Stimulated activated CD4-positive, alpha-beta T cell treated with anti-CD3 and anti-CD28 coated beads, TNF-alpha, amount 100 ng/mL, for 4 hours (primary cell): Measurements from ENCODE around the gene WDFY2.
A peak's percentile ranks its signal among the peaks of the same experiment; 100 is the strongest.

Experiments
- DNase-seq, 3 experiments: peaks; one replicate each; pipeline ENCODE4 v3.0.0-alpha.2; 2020; ENCODE audit warnings: low read depth in 3 of 3

Gene WDFY2

DNA sequence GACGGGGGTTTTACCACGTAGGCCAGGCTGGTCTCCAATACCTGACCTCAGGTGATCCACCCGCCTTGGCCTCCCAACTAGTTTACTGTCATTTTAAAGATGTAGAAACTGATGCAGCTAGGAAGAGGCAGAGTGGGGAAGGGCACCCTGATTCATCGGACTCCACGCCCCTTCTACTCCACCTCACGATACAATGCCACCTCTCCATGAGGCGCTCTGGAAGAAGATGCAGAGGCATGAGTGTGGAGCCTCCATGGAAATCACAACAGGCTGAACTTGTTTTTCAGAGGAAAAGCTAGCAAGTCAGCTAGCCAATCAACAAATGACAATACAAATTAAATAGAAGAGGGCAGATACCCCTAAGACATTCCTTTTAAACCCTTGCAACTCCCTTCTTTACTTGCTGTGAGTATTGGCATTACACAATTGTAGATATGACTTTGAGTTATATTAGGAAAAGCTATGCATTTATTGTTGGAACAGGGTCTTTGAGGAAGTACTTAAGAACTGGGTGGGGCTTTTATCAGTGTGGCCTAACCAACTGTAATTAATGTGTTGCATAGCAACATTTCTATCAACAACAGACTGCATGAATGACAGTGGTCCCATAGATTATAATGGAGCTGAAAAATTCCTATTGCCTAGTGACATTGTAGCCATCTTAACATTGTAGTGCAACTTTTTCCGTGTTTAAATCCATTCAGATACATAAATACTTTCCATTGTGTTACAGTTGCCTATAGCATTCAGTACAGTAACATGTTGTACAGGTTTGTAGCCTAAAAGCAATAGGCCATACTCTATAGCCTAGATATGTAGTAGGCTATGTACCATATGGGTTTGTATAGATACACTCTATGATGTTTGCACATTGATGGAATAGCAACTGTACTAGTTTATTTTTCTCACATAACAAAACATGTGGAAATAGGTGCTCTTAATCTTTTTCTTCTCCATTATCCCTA is 17.6 kb downstream of the WDFY2 start:
- DNase-seq, result no peak

DNA sequence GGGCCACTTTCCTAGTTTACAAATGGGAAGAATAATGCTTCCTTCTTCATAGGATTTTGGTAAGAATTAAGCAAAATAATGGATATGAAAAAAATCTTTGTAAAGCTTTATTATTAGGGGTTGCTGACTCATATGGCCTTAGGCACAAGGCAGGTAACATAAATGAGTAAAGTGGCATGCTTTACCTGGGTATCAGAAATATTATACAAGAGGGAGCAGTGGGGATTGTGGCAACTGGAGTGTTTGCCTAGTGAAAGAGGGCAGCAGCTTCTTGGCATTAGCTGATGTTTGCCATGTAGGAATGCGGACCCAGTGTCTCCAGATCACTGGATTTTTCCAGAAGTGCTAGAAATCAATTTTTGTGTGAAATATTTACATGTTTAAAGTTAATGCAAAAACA is 19.5 kb downstream of the WDFY2 start:
- DNase-seq, result no peak

DNA sequence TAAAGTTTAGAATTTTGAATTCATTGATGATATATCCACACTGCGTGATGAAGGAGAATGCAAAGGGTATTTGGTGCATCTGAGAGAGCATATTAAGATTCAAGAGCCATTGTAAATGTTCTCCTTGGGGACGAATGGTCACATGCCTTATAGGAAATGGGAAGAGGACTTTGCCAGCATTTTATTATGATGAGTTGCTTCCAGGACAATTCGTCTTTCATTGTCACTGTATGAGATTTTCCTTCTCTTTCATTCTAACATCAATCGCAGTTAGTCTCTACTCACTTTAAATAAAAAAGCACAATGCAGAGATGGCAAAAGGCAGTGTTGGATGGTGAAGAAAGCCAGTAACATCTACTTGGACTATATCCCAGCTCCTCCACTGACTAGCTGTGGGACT is 21.4 kb downstream of the WDFY2 start:
- DNase-seq, result no peak

DNA sequence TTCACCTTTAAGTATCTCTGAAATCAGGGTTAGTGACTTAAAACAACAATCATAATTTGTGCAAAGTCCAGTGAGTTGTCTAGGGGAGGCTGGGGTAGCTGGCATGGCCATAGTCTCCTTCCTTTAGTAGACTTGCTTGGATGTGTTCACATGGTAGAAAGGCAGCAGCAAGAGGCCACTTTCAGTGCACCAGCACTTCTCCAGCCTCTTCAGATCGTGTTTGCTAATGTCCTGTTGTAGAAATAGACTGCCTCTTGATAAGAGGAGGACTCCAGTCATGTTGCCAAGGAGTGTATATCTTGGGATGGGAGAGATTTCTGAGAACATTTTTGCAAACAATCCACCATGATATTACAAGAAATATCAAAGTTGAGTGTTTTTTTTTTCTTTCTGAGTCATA is 22.9 kb downstream of the WDFY2 start:
- DNase-seq, result no peak

DNA sequence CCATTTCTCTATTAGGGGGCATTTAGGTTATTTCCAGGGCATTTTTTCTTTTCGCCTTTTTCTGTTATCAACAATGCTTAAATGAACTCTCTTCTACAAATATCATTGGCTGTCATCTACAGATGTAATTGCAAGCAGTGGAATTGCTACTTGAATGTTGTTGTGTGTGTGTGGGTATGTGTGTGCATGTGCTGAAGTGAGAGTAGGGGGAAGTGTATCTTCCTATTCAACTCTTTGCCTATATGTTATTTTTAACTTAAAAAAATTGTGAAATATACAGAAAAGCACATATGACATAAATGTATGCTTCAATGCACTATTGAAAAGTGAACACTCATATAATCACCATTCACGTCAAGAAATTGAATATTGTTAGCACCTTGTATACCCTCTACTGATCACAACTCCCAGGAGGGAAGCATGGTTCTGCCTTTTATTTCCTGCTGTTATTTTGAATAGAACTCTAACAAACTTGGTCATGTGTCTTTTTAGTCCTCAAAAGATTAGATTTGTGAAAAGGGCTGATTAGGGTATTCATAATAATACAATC is 24.7 kb downstream of the WDFY2 start:
- no peak for DNase-seq

DNA sequence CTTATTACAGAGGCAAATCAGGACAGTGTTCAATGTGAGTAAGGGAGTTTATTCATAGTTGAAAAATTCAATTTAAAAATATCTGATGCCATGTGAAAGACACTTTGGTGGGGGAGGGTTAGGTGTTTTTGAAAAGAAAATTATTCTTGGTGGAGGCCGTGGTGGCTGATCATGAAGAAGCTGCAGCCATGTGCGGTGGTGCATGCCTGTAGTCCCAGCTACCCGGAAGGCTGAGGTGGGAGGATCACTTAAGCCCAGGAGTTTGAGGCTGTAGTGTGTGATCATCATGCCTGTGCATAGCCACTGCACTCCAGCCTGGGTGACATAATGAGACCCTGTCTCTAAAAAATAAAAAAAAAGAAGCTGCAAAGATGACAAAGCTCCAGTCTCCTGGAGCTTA is 28.6 kb downstream of the WDFY2 start:
- DNase-seq, result no peak

DNA sequence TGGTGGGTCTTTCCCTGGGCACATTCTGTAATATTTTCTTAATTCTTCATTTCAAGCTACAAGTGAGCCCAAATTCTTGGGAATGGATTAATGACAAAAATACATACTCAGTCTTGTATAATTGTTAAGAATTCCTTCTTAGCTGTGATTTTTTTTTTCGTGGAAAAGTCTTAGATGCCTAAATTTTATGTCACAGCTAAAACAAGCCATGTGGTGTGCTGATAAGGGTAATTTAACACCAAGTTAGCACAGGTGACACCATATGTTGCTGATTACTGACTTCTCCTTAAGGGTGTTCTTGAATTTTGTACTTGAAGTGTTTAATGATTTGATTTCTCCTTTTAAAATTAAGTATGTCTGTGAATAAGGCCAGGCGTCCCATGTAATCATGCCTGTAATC is 29.3 kb downstream of the WDFY2 start:
- DNase-seq, result no peak

DNA sequence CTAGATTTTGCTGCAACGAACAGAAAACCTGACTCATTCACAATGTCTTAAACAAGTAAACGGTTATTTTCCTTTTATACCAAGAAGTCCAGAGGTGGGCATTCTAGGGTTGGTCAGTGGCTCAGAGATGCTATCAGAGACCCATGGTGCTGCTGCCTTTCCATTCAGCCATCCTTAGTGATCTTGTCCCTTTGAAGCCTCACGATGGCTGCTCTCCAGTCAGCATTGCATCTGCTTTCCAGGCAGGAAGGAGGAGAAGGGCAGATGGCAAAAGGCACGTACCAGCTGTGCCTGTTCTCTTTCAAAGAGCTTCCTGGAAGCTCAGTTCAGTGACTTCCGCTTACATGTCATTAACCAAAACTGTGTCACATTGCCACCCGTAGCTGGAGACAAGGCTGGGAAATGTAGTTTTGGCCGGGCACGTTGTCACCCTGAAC is 30.1 kb downstream of the WDFY2 start:
- peak; percentile 8 to 14 (median 12) for DNase-seq

DNA sequence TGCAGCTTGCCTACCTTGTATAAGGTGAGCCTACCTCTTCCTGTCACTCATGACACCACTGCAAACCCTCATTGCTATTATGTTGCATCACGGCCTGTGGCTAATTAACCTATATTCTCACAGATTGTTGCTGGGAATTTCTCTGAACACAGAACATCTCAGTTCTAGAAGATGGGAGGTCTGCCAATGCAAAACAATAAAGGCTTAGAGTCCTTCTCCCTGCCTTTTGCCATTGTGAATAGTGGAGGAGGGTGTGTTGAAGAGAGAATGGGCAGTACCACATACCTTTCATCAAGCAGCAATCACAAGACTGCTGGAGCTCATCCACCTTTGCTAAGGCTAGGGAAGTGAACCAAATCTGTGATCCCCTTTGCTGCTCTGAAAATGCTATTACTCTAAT is 34.4 kb downstream of the WDFY2 start:
- DNase-seq, result no peak

DNA sequence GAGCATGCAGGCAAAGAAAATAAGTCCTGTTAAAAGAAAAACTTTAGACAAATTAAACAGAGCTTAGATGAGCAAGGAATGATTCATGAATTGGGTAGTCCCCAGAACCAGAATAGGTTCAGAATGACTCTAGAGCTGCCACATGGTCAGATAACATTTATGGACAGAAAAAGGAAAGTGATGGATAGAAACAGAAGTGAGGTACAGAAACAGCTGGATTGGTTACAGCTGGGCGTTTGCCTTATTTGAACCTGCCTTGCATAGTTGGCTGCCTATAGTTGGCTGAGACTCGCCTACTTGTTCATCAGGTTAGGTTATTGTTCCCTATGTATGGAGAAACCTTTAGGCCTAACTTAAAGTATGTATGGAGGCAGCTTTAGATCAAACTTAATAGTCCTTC is 35.4 kb downstream of the WDFY2 start:
- no peak for DNase-seq

DNA sequence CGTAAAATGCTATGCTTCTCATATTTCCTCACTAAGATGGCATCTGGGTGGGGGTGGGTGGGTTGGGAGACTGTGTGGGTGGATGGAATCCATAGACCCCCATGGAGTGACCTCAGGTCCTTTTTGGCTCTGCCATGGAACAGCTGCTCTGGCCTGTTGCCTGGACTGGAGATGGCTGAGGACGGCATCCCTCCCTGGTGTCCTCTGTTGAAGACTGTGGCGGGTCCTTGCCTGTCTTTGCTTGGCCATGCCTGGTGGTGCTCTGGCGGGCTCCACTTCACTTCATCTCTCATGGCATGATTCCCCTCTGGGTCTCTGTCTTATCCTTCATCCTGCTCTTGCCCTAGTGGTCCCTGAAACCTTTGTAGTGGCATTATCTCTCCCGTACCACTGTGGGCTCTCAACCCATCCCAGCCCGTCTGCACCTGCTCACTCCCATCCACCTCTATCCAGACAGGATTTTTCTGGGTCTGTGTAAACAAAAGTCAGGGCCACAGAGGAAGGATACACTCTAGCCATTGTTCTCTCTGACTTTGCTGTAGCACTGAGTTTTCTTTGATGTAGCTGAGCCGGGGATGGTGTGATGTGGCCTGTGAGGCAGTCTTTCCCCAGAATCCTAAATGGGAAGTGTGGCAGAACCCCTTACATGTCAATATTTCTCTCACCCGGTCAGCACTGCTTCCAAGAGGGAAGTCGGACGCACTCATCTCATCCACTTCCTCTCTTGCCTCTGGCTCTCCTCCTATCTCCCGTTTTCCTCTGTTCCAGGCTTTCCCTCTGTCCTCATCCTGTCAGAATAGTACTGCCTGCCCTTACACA is 36.1 kb downstream of the WDFY2 start:
- DNase-seq, result no peak

DNA sequence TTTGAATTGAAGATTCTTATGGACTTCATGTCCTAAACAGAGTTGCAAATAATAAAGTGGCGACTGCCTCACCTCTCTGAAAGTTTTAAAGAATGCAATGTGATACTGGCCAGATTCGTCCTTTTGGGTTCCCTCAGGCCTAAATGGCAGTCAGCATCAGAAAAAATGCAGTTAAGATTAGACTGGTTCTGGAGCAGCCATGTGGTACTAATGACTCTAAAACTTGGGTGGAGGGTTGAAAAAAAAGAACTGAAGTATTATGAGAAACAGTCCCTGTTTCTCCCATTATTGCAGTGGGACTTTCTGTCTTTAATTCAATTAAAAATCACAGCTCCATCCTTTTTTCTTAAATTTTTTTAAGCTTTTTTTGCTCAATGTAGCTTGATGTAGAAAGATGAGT is 37.3 kb downstream of the WDFY2 start:
- DNase-seq, result no peak

DNA sequence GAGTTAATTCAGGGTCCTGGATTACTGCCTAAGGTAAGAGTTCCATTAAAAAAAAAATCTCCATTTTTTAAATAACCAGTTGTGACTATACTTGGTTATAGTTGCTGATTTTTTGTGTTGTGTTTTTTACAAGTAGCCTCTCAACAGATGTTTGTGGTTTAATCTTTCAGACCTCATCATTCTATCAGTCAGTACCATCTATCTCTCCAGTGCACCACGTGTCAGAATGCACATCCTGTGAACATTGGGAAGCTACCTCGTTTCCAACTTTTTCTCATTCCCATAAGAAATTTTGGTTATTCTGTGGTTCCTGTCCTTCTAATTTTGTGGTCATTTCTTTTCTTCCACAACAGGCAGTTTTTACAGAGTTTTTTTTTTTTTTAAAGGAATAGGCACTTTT is 39.2 kb downstream of the WDFY2 start:
- no peak for DNase-seq

DNA sequence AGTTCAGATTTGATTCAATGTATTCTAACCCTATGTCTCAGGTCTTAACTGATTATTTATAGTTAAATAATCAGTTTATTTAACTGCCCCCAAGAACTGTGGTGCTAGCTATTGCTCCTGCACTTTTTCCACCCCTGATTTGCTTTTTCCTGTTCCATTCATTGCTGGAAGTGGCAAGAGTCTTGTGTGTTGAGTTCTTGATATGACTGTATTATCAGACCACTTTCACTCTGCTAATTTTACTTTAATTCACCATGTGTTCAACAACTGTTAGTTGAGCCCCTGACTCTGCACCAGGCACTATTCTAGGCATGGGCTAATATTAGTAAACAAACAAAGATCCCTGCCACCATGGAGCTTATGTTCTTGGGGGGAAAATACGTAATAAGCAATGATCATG is 39.9 kb downstream of the WDFY2 start:
- no peak for DNase-seq

DNA sequence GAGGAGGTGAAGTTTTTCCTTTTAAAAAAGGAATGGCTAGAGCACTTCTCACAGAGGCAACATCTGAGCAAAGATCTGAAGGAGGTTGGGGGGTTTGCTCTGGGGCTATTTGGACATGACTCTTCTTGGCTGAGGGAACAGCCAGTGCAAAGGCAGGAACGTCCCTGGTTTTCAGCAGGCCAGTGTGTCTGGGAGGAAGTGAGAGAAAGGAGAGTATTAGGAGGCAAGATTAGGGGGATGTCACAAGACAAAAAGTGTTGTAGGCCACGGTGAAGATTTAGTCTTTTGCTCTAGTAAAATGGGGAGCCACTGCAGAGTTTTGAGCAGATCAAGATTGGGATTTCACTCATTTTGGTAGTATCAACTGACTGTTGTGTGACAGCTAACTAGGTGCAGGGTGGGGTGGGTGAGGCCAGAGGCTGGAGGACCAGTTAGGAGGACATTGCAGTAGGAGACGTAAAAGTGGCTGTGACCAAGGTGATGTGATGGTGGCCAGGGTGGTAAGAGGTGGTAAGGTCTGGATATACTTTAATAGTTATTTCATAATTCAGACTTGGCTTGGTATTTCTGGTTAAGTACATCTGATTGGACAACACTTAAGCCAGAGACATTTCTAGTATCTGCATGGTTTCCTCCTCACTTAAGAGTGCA is 40.6 kb downstream of the WDFY2 start:
- DNase-seq, result no peak

DNA sequence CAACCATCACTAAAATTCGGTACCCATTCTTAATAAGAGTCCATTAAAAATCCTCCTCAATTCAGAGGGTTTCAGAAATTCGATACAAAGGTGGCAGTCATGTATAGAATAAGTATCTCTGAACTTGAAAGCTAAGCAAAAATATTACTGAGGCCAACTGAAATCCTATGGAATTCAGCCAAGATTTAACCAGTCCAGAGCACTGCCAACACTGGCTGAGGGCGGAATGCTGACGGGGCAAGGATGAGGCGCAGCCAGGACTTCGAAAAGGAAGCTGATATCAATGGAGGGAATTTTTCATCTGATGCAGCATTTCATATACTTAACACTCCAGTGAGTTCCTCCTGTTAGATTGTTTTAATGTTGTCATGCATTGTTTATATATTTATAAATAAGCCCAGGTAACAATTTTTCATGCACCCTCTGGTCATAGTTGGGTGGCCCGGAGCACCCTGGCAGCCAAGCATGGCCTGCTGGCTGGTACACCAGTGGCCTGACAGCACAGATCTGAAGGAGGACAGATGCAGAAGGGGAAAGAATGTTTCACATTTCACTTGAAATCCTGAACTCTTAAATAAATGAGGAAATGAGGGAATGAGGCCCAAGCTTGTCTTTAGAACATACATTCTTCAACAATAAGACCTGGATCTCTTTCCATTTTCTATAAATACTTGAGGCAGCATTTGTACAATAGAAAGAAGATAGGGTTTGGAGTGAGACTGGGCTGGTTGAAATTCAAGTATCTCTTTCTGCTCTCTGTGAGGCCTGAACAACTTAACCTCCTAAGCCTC is 41.5 kb downstream of the WDFY2 start:
- DNase-seq, result no peak

DNA sequence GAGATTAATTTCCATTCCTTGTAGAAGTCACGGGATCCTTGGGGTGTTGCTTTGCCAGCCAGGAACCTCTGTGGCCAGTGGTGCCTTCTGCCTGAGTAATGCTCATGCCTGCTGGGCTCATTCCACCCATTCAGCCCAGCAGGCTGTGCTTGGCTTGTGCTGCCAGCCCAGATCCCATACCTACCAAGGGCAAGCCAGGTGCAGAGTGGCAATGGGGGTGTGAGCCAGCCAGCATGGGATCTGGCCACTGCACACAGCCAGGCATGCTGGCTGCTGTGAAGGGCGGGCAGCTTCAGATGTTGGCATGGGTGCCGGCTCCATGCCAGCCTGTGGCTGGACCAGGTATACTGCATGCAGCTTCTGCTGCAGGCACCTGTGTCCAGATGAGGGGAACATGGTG is 42.5 kb downstream of the WDFY2 start:
- no peak for DNase-seq

DNA sequence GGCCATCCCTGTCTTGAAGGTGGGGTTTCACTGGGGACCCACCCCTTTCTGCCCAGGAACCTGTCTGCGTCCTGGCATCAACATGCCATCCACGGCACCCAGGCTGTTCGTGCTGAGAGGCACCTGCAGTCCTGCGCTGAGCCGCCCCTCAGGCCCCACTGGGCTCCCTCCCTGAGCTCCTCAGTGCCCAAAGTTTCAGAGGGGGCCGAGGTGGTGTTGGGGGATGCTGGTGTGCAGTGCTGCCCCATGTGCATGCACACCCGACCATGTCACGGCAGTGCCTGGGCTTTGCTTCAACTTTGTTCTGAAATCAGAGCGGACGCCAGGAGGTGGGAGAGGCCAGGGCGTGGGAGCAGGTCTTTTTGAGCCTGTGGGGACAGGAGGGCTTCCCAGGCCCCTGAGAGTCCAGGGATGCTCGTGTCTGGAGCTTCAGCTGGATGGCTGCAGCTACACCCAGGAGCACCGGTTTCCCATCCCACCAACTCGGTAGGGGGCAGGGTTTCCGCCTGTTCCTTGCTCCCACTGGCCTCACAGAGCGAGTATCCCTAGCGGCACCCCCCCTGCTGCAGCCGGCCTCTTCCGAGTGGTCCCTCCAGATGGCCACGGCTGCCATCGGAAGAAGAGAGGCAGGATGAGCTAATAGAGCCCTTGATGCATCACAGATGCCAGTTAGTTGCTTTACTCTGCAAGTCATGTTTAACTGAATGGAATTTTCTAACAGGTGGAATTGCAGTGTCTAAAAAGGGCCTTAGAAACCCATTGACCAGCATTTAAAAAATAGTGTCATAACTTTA is 44.0 kb downstream of the WDFY2 start:
- no peak for DNase-seq

DNA sequence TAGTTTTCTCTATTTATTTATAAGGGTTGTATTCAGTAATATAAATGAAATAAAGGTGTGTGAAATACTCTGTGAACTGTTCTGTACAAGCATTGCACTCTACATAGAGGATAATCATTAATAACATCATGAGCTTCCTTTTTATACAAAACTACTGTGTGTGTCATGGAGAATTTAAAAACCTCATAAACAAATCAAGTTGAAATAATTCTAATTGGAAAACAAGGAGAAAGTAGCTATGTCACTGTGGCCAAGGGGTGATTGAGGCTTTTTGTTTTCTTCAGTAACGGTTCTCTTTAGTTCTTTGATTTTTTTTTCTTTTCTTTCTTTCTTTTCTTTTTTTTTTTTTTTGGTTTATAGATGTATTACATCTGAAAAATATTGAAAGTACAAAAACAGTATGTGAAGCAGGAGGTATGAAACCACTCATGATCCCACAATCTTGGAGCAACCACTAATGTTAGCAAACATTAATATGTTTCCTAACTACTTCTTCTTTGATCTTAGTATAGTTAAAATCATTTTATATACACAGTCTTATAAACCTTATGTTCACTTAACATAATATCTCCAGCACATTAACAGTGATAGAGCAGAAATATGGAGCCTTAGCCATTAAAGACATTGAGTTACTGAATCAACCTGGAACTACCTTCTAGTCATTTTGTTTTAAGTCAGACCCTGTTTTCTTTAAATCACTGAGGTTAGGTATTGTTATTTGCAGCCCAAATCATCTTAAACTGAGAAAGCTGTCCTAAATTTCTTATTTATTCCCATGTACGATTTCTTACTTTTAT is 45.4 kb downstream of the WDFY2 start:
- DNase-seq, result no peak

DNA sequence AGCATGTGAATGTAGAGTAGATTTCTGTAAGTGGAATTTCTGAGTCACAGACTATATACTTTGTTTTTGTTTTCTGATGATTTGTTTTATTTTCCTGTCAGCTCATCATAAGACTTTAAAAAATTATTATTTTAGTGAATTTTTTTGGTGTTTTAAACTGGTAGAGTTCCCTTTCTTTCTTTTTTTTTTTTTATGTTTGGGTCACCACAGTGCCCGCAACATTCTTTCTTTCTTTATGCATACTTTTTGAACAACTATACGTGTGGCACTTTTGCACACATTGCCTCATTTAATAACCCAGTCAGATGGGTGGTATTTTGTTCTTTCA is 46.0 kb downstream of the WDFY2 start:
- no peak for DNase-seq
